Activated naive CD8-positive, alpha-beta T cell (primary cell): Measurements from ENCODE around the gene GSS.

Experiments used
- H3K27ac Mint-ChIP-seq: one replicate; pipeline ENCODE4 v1.8.0; 2021; ENCODE audit warnings: mixed read lengths
- H3K27me3 Mint-ChIP-seq: one replicate; pipeline ENCODE4 v1.8.0; 2021; ENCODE audit warnings: mixed read lengths
- H3K36me3 Mint-ChIP-seq: one replicate; pipeline ENCODE4 v1.8.0; 2021; ENCODE audit warnings: mixed read lengths
- H3K4me1 Mint-ChIP-seq: one replicate; pipeline ENCODE4 v1.8.0; 2021; ENCODE audit warnings: low read depth, mixed read lengths
- H3K4me3 Mint-ChIP-seq: one replicate; pipeline ENCODE4 v1.8.0; 2021; ENCODE audit warnings: mild to moderate bottlenecking, mixed read lengths
- H3K9me3 Mint-ChIP-seq: one replicate; pipeline ENCODE4 v1.8.0; 2021; ENCODE audit warnings: low read depth, mixed read lengths

Gene GSS

DNA sequence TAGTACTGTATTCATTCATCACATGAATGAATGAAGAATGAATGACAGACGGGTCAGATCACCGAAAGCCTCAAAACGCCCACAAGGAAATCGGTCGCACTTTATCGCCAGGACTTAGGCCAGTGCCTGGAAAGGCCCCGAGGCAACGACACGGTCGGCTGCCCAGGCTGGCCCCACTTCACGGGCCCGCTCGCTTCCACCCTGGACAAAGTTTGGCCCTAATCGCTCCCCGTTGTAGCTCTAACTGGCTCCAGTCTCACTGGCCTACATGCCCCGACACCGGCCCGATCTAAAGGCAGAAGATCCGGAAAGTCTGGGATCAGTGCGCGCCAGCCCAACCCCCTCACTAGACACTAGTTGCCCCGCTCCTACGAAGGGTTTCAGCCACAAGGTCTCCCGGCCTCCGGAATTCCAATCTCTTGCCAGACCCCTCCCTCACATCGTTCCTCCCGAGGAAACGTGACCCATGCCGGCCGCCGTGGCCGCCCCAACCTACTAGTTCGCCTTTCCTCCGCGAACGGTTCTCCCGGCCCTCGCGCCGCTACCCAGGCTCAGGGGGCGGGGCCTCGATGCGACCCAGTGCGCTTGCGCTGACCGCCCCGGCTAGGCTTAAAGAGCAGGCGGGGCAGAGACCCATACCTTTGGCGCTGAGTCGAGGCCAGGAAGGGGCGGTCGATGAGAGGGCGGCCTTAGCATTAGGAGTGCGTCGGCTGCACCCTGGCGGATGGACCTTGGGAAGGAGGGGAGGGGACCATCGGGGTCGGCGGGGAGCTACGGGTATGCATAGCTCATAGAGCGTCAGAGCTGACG, at the start of gene GSS, which contains the start of gene MYH7B:
TSS of gene GSS (minus strand) at position 576 of the 810 bp plus-strand sequence. CDS start 3,954 bp downstream, outside the sequence.
TSS of gene MYH7B (plus strand) at position 638 of the 810 bp plus-strand sequence. CDS start 22,138 bp downstream, outside the sequence.
- H3K27ac Mint-ChIP-seq, result peak within 1 kb of the TSS; percentile 97
- peak within 1 kb of the TSS; percentile 98 for H3K4me3 Mint-ChIP-seq
- H3K4me1 Mint-ChIP-seq, result peaks cover 24% of the 10 kb centered on the region
- no peaks in the 10 kb centered on the region for H3K36me3 Mint-ChIP-seq
- H3K9me3 Mint-ChIP-seq, result no peaks in the 10 kb centered on the region
- H3K27me3 Mint-ChIP-seq, result no peaks in the 10 kb centered on the region

- H3K9me3 Mint-ChIP-seq, result no peaks in the 10 kb centered on the region
- no peaks in the 10 kb centered on the region for H3K27me3 Mint-ChIP-seq
- no peak overlapping the region for H3K27ac Mint-ChIP-seq
- H3K4me1 Mint-ChIP-seq, result no peaks in the 10 kb centered on the region
- no peaks in the 10 kb centered on the region for H3K36me3 Mint-ChIP-seq
- no peak overlapping the region for H3K4me3 Mint-ChIP-seq
Observed at GRCh38 chr20:35004749-35005462, 49.3 kb upstream of the GSS start.

- H3K4me3 Mint-ChIP-seq, result no peak overlapping the region
- no peaks in the 10 kb centered on the region for H3K9me3 Mint-ChIP-seq
- no peaks in the 10 kb centered on the region for H3K4me1 Mint-ChIP-seq
- no peaks in the 10 kb centered on the region for H3K27me3 Mint-ChIP-seq
- H3K36me3 Mint-ChIP-seq, result no peaks in the 10 kb centered on the region
- H3K27ac Mint-ChIP-seq, result no peak overlapping the region
Observed at GRCh38 chr20:35004051-35004725, 48.6 kb upstream of the GSS start.

DNA sequence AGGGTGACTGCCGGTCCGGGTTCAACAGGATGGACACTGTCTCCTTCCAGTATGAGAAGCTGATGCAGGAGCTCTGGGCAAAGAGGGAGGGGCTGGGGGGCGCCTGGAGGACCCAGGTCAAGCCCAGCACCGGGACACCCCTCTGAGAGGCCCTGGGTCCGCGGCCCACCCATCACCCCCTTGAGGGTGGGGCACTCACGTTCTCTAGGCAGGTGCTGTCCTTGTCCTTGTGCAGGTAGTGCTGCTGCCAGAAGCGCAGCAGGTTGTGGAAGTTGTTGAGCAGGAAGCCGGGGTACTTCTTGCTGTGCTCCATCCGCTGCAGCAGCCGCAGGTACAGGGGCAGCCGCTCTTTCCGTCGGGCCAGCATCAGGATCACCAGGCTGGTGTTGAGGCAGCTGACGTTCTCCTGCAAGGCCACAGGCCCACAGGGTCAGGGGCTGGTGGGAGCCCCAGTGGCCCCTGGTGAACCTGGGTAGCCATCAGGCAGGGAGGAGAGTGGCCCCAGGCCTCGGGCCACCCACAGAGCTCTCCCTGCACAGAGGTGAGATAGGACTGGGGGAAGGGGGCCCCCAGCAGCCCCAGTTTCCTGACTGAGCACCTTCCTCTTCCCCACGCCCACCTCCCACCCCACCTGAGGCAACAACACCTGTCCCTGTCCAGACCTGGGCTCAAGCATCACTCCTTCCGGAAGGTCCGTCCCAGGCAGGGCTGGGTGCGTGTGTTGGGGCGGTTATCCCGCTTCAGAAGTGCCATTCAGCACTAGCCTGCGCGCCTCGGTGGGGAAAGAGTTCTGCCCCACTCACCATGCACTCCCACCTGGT, 47.8 kb upstream of the GSS start:
- Mint-ChIP-seq H3K4me3 (no peak overlapping the region), H3K9me3 (no peaks in the 10 kb centered on the region), H3K27ac (no peak overlapping the region), H3K36me3 (no peaks in the 10 kb centered on the region), H3K4me1 (no peaks in the 10 kb centered on the region), H3K27me3 (no peaks in the 10 kb centered on the region)

GRCh38 chr20:35002426-35003210, 47.0 kb upstream of the GSS start:
- H3K27ac Mint-ChIP-seq, result peak overlapping the region; percentile 34
- H3K4me1 Mint-ChIP-seq, result no peaks in the 10 kb centered on the region
- no peaks in the 10 kb centered on the region for H3K27me3 Mint-ChIP-seq
- H3K36me3 Mint-ChIP-seq, result peaks cover 3% of the 10 kb centered on the region
- no peak overlapping the region for H3K4me3 Mint-ChIP-seq
- no peaks in the 10 kb centered on the region for H3K9me3 Mint-ChIP-seq

DNA sequence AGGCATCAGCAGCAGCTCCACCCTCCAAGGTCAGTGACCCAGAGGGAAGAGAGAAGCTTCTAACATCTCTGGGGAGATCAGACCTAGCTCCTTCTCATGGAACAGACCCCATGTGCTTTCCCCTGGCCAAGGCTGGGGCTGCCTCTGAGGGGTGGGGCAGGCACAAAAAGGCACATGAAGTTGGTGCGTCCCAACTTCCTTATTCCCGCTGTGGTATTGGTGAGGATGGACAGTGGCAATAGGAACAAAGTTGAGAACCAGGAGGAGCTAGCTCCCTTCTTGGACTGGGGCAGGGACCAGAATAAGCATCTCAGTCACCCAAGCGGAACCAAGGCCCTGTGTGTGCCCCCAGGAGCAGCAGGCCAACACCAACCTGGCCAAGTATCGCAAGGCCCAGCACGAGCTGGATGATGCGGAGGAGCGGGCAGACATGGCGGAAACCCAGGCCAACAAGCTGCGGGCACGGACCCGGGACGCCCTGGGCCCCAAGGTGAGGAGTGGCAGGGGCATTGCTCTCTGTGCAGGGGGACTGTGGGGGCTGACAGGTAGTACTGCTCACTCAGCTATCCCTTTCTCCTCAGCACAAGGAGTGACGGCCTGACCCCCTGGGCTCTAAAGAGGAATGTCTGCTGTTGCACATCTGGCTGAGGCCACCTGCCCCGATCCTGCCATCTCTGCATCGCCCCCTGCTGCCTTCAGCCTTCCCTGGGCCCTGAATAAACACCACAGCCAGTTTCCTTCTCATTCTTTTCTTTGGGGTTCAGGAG, 46.2 kb upstream of the GSS start:
- Mint-ChIP-seq H3K27ac (peak overlapping the region; percentile 34), H3K27me3 (no peaks in the 10 kb centered on the region), H3K9me3 (no peaks in the 10 kb centered on the region), H3K4me1 (no peaks in the 10 kb centered on the region), H3K4me3 (no peak overlapping the region), H3K36me3 (peaks cover 3% of the 10 kb centered on the region)

GRCh38 chr20:35000922-35001595, 45.5 kb upstream of the GSS start:
- H3K9me3 Mint-ChIP-seq, result no peaks in the 10 kb centered on the region
- H3K27ac Mint-ChIP-seq, result no peak overlapping the region
- no peaks in the 10 kb centered on the region for H3K4me1 Mint-ChIP-seq
- H3K4me3 Mint-ChIP-seq, result no peak overlapping the region
- H3K27me3 Mint-ChIP-seq, result no peaks in the 10 kb centered on the region
- peaks cover 3% of the 10 kb centered on the region for H3K36me3 Mint-ChIP-seq

GRCh38 chr20:35000311-35000921, 44.8 kb upstream of the GSS start:
- Mint-ChIP-seq H3K9me3 (no peaks in the 10 kb centered on the region), H3K27me3 (no peaks in the 10 kb centered on the region), H3K4me3 (no peak overlapping the region), H3K36me3 (peaks cover 3% of the 10 kb centered on the region), H3K4me1 (no peaks in the 10 kb centered on the region), H3K27ac (no peak overlapping the region)

DNA sequence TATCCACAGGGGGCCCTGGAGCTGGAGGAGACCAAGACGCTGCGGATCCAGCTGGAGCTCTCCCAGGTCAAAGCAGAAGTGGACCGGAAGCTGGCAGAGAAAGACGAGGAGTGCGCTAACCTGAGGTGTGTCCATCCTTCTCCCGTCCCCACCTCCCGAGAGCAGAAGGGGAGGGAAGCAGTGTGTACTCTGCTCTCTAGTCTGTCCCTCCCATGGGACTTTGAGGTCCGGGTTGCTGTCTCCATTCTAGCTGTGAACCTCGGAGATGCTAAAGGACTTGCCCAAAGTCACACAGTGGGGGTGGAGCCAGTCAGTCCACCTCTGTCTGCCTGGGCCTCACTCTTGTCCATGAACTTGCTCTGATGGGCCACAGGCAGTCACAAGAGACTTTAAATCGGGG, 44.2 kb upstream of the GSS start:
- Mint-ChIP-seq H3K9me3 (no peaks in the 10 kb centered on the region), H3K27me3 (no peaks in the 10 kb centered on the region), H3K27ac (no peak overlapping the region), H3K36me3 (peaks cover 3% of the 10 kb centered on the region), H3K4me3 (no peak overlapping the region), H3K4me1 (no peaks in the 10 kb centered on the region)

DNA sequence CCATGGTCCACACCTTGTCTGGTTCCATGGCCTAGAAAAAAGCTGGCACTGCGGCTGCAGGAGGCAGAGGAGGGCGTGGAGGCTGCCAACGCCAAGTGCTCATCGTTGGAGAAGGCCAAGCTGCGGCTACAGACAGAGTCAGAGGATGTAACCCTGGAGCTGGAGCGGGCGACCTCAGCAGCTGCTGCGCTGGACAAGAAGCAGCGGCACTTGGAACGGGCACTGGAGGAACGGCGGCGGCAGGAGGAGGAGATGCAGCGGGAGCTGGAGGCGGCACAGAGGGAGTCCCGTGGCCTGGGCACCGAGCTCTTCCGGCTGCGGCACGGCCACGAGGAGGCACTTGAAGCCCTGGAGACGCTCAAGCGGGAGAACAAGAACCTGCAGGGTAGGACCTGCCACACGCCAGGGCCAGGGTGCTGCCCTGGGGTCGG, 43.4 kb upstream of the GSS start:
- Mint-ChIP-seq H3K9me3 (no peaks in the 10 kb centered on the region), H3K27ac (no peak overlapping the region), H3K36me3 (peaks cover 3% of the 10 kb centered on the region), H3K27me3 (no peaks in the 10 kb centered on the region), H3K4me3 (no peak overlapping the region), H3K4me1 (no peaks in the 10 kb centered on the region)

GRCh38 chr20:34998331-34998950, 42.8 kb upstream of the GSS start:
- no peak overlapping the region for H3K27ac Mint-ChIP-seq

GRCh38 chr20:34997774-34998173, 42.2 kb upstream of the GSS start:
- H3K27me3 Mint-ChIP-seq, result no peaks in the 10 kb centered on the region
- H3K4me1 Mint-ChIP-seq, result no peaks in the 10 kb centered on the region
- peak overlapping the region; percentile 55 for H3K27ac Mint-ChIP-seq
- H3K36me3 Mint-ChIP-seq, result peaks cover 3% of the 10 kb centered on the region
- no peaks in the 10 kb centered on the region for H3K9me3 Mint-ChIP-seq
- H3K4me3 Mint-ChIP-seq, result no peak overlapping the region

More at GRCh38 chr20:34998331-34998950, 42.8 kb upstream of the GSS start:
- Mint-ChIP-seq H3K9me3 (no peaks in the 10 kb centered on the region), H3K27me3 (no peaks in the 10 kb centered on the region), H3K4me1 (no peaks in the 10 kb centered on the region), H3K4me3 (no peak overlapping the region), H3K36me3 (peaks cover 3% of the 10 kb centered on the region)
